ENCODE results near the gene SUPT4H1.

Gene SUPT4H1

DNA sequence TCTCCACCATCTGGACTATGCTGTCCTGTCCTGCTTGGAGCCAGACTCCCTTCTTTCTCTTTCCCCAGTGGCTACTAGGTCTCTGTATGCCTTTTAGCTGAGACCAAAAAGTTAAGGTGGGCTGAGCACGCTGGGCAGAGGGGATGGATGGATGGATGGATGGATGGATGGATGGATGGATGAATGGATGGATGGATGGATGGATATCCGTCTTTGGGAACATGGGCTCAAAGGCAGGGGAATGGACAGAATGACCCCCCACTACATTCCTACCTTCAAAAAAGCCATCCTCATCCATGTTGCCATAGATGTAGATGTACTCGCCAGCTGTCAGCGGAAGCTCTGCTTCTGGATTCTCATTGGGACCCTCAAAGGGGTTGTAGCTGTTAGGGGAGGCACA is 36.3 kb downstream of the SUPT4H1 start:
- DNase-seq (ENCODE audit: low spot score in 2 of 2) (no peak), ATAC-seq (no peak)
- Mint-ChIP-seq H3K9me3 (no peaks in the 10 kb centered on the region), H3K4me3 (no peak overlapping the region), H3K27ac (peak overlapping the region; percentile 87), H3K4me1 (peaks cover 28% of the 10 kb centered on the region), H3K36me3 (peaks cover 57% of the 10 kb centered on the region)

DNA sequence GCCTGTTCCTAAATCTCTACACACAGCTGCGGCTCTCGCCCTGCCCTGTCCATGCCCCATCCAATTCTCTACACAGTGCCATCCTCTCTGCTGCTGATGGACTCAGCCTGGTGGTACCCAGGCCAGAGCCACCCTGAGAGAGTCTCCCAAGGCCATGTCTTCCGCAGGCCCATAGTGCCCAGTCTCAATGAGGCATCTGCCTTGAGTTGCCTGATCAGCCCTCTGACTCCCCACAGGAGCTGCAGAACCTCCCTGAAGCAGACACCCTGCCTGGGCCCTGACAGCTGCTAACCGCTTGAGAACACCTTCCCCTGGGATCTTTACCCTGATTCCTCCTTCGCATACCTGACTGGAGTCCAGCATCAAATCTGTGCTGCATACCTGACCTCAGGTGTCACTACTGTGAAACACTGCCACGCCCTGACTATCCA is 36.7 kb downstream of the SUPT4H1 start:
- Mint-ChIP-seq H3K36me3 (peaks cover 56% of the 10 kb centered on the region), H3K4me1 (peaks cover 28% of the 10 kb centered on the region), H3K9me3 (no peaks in the 10 kb centered on the region), H3K27ac (peak overlapping the region; percentile 87), H3K4me3 (no peak overlapping the region)
- DNase-seq (ENCODE audit: low spot score in 2 of 2) (peak in 1 of 2 donors; percentile 45), ATAC-seq (no peak)

DNA sequence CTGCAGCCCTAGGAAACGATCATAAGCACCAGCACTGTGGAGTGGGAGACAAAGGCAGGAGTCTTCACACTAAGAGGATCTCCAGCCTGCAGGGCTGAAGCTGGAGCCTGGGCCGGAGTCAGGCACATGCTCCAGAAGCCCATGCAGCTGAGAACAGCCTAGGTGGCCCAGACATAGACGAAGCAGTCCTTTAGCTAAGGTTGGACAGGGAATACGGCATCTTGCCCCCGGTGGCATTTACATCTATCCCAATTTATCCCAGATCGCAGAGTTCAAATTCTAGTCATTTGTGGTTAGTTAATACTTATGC is 37.3 kb downstream of the SUPT4H1 start:
- ATAC-seq (no peak), DNase-seq (ENCODE audit: low spot score in 2 of 2) (no peak)
- Mint-ChIP-seq H3K36me3 (peaks cover 54% of the 10 kb centered on the region), H3K4me1 (peaks cover 24% of the 10 kb centered on the region), H3K9me3 (no peaks in the 10 kb centered on the region), H3K4me3 (no peak overlapping the region), H3K27ac (peak overlapping the region; percentile 87)

DNA sequence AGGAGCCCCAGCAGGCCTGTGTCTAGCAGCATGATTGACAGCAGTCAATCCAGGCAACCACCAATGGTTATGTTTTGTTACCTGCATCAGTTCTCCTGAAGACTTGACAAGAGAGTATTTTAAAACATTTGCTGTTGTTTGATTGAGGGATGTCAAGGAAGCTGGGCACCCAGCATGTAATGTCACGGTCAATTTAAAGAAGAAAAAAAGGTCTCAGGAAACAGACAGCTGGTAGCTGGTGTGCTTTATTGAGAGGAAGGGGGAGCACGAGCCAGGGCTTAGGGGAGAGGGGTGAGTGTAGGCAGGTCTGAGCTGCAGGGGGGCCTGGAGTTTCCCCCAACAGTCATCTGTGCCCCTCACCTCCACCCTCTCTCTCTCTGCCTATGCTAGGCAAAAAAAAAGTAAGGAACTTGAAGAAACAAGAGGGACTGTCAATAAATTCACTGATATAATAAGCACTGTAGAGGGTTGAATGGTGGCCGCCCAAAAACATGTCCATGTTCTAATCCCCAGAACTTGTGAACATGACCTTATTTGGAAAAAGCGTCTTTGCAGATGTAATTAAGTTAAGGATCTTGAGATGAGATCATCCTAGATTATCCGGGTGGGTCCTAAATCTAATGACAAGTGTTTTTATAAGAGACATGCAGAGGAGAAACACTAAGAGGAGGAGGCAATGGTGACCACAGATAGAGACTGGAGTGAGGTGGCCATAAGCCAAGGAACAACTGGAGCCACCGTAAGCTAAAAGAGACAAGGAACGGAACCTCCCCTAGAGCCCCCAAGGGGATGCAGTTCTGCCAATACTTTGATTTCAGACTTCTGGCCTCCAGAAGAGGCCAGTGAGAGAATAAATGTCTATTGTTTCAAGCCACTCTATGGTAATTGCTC is 37.9 kb downstream of the SUPT4H1 start:
- ATAC-seq (no peak), DNase-seq (ENCODE audit: low spot score in 2 of 2) (peak in 1 of 2 donors; percentile 41)
- H3K4me1 Mint-ChIP-seq: peaks cover 19% of the 10 kb centered on the region
- no peak overlapping the region for H3K4me3 Mint-ChIP-seq
- H3K27ac Mint-ChIP-seq: peak overlapping the region; percentile 87
- H3K9me3 Mint-ChIP-seq: no peaks in the 10 kb centered on the region
- peaks cover 48% of the 10 kb centered on the region for H3K36me3 Mint-ChIP-seq

DNA sequence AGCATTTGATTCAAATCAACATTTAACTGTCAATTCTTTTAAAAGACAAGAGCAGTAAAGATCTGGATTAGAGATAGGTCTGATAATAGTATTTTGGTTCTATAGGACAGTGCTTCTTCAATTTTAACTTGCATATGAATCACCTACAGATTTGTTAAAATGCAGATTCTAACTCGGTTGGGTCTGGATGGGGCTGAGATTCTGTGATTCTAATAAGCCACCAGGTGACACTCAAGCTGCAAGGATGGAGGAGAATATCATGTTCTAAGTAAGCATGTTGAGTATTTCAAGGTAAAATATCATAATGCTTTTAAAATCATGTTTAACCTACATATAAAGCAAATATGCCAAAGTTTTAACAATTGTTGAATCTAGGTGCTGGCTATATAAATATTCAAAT is 39.2 kb downstream of the SUPT4H1 start:
- ATAC-seq (no peak), DNase-seq (ENCODE audit: low spot score in 2 of 2) (no peak)
- H3K4me1 Mint-ChIP-seq: peaks cover 11% of the 10 kb centered on the region
- no peak overlapping the region for H3K27ac Mint-ChIP-seq
- no peak overlapping the region for H3K4me3 Mint-ChIP-seq
- no peaks in the 10 kb centered on the region for H3K9me3 Mint-ChIP-seq
- peaks cover 47% of the 10 kb centered on the region for H3K36me3 Mint-ChIP-seq

DNA sequence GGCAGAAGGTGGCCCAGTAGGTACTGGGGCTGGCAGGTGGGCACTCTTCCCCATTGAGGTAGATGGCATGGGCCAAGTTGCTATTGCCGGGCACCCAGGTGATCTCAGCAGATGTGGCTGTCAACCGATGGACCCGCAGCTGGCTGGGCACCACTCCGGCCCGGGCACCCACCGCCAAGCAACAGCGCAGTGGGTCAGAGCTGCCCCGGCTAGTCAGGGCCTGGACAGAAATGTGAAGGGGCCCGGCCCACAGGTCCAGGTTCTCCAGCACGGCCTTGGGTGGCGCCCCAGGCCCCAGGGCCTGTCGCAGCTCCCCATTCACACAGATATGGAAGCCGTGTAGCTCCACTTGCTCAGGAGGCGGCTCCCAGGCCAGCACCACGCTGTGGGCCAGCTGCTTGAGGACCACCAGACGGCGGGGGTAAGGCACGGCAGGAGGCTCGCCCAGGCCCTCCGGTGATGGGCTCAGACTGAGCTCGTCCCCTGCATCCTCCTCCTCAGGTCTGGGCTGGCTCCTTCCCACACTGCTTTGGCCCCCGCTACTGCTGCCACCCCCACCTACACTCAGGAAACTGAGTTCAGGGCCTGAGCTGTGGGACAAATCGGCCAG is 39.9 kb downstream of the SUPT4H1 start:
- Mint-ChIP-seq H3K9me3 (no peaks in the 10 kb centered on the region), H3K27ac (no peak overlapping the region)
- no peak for DNase-seq (ENCODE audit: low spot score in 2 of 2)

DNA sequence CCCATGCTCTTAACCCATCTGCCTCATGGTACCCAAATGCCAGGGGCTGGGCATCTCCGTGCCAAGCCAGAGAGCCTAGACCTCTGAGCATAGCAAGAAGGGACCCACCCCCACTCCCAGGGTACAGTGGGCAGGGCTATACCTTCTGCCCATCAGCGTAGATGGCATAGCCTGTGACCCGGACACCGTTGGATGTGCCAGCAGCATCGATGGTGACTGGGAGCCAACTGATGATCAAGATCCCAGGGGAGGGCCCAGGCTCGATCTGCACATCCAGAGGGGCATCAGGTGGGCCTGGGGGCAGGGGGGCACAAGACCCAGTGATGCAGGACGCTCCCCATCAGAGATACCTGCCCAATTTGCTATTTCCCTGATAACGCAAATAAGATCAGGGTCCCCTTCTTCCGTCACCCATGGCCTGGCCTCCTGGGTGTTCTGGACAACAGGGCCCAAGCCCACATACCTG is 40.5 kb downstream of the SUPT4H1 start:
- peak in 1 of 2 donors; percentile 40 for DNase-seq (ENCODE audit: low spot score in 2 of 2)
- H3K4me1 Mint-ChIP-seq: no peaks in the 10 kb centered on the region
- no peak overlapping the region for H3K4me3 Mint-ChIP-seq
- H3K36me3 Mint-ChIP-seq: peaks cover 37% of the 10 kb centered on the region
- no peaks in the 10 kb centered on the region for H3K9me3 Mint-ChIP-seq
- ATAC-seq: no peak
- no peak overlapping the region for H3K27ac Mint-ChIP-seq

More for the DNA sequence above, 39.9 kb downstream of the SUPT4H1 start:
- ATAC-seq: no peak
- Mint-ChIP-seq H3K4me1 (peaks cover 4% of the 10 kb centered on the region), H3K4me3 (no peak overlapping the region), H3K36me3 (peaks cover 41% of the 10 kb centered on the region)

DNA sequence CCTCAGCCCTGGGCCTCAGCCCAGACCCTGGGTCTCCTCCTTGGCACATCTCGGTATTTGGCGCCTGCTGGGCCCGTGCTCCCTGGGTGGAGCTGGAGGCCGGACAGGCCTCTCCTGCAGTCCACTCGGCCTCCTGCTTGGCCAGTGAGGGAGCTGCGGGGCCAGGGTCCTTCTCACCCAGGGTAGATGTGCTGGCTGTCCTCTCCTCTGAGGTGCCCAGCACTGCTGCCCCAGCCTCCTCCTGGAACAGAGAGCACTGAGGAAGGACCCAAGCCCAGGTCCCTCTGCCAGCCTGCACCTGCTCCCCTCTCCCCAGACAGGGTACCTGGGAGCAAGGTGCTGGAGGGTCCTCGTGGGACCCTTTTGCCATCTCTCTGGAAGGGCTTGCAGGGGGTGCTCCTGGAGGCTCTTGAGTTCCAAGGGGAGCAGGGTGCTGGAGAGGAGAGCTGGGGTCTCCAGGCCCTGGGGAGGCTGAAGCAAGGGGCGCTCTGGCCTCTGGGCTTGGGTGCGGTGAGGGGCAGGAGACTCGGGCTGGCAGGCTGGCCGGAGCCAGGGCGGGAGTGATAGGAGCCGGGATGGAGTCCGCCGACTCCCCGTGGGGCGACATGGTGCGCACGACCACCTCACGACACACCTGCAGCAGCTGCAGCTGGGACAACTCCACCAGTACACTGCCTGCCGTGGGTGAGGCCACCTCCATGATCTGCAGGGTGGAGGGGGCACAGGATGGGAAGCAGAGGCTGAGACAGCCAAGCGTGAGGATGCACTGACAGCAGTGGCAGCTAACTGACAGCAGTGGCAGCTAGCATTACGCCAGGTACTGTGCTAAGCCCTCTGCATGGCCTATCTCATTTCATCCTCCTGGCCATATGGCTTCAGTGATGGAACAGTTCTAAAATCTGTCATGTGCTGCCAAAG is 41.2 kb downstream of the SUPT4H1 start:
- Mint-ChIP-seq H3K9me3 (no peaks in the 10 kb centered on the region), H3K27ac (no peak overlapping the region), H3K4me1 (no peaks in the 10 kb centered on the region), H3K4me3 (no peak overlapping the region), H3K36me3 (peaks cover 37% of the 10 kb centered on the region)
- ATAC-seq: no peak
- peak in 1 of 2 donors; percentile 43 for DNase-seq (ENCODE audit: low spot score in 2 of 2)

DNA sequence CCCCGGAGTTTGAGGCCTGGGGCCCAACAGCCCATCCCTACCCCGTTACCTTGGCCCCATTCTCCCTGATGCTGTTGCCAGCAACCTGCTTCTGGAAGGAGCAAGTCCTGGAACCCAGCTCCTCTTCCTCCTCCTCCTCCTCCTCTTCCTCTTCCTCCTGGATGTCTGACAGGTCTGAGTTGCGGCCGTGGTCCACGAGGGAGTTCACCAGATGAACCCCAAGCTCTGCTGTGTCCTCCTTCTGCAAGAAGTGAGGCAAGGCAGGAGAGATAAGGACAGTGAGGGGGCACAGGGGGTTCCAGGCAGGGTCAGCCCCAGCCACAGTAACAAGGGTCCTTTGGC is 42.1 kb downstream of the SUPT4H1 start:
- ATAC-seq (no peak), DNase-seq (ENCODE audit: low spot score in 2 of 2) (peak in 1 of 2 donors; percentile 40)
- H3K4me1 Mint-ChIP-seq: no peaks in the 10 kb centered on the region
- H3K27ac Mint-ChIP-seq: no peak overlapping the region
- H3K4me3 Mint-ChIP-seq: no peak overlapping the region
- H3K9me3 Mint-ChIP-seq: no peaks in the 10 kb centered on the region
- peaks cover 29% of the 10 kb centered on the region for H3K36me3 Mint-ChIP-seq

DNA sequence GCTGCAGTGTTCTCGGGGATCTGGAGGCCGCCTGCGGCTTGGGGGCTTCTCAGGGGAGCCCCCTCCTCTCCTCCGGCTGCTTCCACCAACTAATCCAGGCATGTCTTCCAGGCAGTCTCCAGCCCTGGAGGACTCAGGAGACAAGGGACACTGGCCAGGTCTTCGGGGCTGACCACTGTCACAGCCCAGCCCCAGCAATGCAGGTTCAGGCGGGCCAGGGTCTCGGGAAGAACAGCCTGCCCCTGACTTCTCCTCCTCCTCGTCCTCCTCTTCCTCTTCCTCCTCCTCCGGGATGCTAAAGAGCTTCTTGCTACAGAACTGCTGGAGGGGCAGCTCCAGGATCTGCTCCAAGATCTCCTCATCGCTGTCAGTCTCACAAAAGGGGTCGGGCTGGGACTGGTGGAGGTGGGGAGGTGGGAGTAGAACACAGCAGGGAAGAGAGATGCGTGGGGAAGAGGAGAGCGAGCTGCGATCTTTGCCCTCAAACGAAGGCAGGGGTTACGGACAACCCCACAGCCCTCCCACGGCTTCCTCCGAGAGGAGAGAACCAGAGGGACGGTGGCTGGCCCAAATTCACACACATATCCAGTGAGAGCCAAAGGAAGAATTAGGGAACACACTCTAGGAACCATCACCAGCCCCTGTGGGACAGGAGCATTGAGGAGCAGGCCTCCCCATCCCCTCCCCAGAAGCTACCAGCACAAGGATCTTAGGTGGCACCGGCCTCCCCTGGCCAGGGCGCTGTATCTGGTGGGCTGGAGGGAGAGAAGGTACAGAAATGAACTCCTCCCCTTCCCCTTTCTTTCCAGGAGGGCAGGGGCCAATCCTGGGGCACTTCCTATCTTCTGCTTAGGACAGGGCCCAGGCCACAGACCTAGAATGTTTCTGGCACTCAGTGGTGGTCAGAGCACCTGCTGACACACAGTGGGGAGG is 42.8 kb downstream of the SUPT4H1 start:
- no peaks in the 10 kb centered on the region for H3K9me3 Mint-ChIP-seq
- DNase-seq (ENCODE audit: low spot score in 2 of 2): peak in 1 of 2 donors; percentile 42
- ATAC-seq: no peak
- peaks cover 23% of the 10 kb centered on the region for H3K36me3 Mint-ChIP-seq
- H3K4me1 Mint-ChIP-seq: no peaks in the 10 kb centered on the region
- H3K27ac Mint-ChIP-seq: no peak overlapping the region
- H3K4me3 Mint-ChIP-seq: no peak overlapping the region

DNA sequence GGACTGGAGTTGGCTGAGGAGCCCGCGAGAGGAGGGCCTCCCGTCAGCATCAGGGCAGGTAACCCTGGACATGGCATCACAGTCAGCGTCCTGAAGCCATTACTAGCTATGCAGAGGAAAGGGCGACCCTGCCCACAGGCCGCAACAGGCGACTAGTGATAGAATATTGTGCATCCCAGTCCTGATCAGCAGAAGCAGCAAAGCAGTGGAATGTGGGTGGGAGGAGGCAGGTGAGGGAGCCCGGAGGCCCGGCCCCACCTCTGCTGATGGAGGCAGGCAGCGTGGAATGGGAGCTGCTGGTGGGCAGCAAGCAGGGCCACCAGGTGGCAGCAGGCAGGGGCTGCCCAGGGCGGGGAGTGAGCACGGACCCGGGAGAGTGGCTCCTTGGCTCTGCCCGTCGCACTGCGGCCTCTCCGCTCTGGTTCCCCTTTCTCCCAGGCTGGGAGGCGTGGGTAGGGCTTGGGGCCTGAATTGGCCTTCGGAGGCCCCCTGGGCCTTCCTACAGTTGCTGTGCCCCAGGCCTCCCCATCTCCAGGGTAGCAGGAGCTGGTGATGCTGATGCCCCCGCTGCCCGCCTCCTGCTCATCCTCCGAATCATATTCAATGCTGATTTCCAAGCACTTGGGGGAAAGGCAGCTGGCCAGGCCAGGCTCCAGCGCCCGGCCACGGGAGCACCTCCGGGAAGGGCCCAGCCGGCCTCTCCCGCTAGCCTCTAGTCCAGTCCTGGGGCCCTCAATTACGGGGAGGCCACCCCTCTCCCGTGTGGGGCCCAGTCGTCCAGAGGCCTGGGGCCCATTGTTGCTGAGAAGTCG is 43.6 kb downstream of the SUPT4H1 start:
- Mint-ChIP-seq H3K4me1 (no peaks in the 10 kb centered on the region), H3K36me3 (peaks cover 14% of the 10 kb centered on the region), H3K4me3 (no peak overlapping the region), H3K9me3 (no peaks in the 10 kb centered on the region), H3K27ac (peak overlapping the region; percentile 56)
- DNase-seq (ENCODE audit: low spot score in 2 of 2) (peak in 1 of 2 donors; percentile 47), ATAC-seq (no peak)

DNA sequence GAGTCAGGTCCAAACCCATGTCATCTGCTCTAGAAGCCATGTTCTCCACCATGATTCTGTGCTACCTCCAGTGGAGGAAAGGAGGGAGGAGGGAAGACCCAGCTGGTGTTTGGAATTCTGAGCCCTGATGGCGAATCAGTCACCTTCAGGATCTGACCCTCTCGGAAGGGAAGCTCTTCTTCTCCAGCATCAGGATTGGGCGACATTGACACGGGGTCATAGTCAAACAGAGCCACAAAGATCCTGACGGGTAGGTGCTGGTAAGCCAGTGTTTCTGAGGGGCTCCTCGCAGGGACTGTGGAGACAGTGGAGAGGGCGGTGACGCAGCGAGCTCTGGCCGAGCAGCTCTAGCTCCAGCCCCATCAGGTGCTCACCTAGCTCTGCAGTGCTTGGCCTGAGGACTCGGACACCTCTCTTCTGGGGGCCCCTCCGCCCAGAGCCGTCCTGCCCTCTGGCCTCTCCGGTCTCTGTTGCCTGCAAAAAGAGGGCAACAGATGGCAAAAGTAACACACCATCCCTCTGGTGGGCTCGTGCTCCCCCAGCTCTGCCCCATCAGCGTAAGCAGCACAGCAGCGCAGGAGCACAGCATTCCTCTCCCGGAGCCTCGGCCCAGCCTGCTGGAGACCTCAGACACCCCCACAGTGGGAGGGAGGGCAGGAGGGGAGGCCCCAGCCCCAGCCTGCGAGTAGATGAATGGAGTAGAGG is 44.4 kb downstream of the SUPT4H1 start:
- peak overlapping the region; percentile 56 for H3K27ac Mint-ChIP-seq

More for the DNA sequence above, 44.4 kb downstream of the SUPT4H1 start:
- no peak for ATAC-seq
- Mint-ChIP-seq H3K36me3 (peaks cover 14% of the 10 kb centered on the region), H3K4me3 (no peak overlapping the region), H3K4me1 (no peaks in the 10 kb centered on the region), H3K9me3 (no peaks in the 10 kb centered on the region)
- peak in 1 of 2 donors; percentile 41 for DNase-seq (ENCODE audit: low spot score in 2 of 2)

Measured in stimulated activated effector memory CD8-positive, alpha-beta T cell treated with anti-CD3 and anti-CD28 coated beads, Interleukin-12 subunit alpha, Interleukin-12 subunit beta, amount 100 ng/mL, for 72 hours (primary cell).